ENCODE data around the gene C16orf96.
"Not testable (repeated sequence)": the region's sequence is repeated elsewhere in the genome, so short reads cannot be mapped to it uniquely, and the experiment has no call there.

The C16orf96 gene

DNA sequence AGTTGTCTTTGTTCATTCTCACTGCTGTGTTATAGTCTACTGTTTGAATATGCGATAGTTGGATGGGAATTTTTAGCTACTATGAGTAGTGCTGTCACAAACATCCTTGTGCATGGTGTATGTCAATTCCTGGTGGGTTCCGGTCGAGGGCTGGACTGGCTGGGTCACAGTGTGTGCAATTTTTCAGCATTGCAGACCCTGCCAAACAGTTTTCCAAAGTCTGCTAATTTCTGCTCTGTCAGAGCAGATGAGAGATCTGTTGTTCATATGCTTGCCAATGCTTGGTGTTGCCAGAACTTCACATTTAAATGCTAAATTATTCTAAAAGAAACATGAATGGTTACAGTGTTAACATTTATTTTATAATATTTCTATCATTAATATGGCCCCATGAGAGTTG, 3.6 kb upstream of the C16orf96 start:
- H3K27ac ChIP-seq: no peak overlapping the region
- H3K4me3 ChIP-seq: no peak overlapping the region

DNA sequence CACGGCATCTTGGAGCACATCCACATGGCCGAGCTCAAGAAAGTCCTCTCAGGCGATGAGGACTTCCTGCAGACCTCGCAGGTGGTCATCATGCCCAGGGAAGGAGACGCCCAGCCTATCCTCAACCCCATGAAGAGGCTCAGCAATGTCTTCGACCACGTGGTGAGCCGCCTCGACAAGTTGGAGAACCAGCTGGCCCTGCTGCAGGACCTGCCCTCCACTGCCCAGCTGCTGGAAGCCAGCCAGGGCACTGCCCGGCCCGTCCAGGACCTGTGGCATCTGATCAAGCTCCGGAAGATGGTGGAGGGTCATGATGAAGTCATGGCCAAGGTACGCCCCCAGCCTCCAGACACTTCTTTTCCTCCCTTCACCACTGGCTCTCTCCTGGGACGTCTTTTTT, 440 bp downstream of the C16orf96 start:
- Histone ChIP-seq H3K4me3 (no peak overlapping the region), H3K27ac (no peak overlapping the region)

DNA sequence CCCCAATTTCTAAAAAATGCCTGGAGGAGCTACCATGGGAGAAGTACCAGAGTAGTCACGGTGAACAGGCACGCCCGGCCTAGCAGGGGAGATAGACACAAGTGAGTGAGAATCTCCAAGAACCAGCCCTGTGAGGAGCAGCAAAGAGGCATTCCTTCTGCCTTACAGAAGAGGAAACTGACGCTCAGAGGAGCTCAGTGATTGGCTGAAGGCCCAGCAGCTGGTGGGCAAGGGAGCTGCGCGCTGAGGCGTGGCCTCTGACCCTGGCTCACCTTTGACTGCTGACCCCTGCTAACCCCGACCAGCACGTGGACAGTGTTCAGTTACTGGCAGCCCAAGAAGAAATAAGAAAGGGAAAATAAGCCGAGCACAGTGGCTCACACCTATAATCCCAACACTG, 1.8 kb downstream of the C16orf96 start:
- Histone ChIP-seq H3K27ac (no peak overlapping the region), H3K4me3 (no peak overlapping the region)

DNA sequence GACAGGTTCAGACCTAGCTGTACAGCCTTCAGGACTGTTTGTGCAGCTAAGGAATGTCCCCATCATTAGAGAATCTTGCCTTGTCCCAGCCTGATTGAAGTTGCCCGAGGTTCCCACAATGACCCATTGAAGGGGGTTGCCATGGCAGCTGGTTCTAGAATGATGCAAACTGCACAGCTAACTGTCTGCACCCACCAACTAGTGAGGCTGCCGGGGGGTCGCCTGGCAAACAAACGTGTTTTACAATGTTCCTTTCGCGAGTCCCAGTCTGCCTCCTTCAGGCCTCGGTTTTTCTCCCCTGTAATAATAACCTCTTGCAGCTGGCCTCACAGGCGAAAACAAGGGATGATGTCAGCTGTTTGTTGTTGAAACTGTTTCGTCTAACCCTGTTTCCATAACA, 5.5 kb downstream of the C16orf96 start:
- Histone ChIP-seq H3K4me3 (no peak overlapping the region), H3K27ac (no peak overlapping the region)

DNA sequence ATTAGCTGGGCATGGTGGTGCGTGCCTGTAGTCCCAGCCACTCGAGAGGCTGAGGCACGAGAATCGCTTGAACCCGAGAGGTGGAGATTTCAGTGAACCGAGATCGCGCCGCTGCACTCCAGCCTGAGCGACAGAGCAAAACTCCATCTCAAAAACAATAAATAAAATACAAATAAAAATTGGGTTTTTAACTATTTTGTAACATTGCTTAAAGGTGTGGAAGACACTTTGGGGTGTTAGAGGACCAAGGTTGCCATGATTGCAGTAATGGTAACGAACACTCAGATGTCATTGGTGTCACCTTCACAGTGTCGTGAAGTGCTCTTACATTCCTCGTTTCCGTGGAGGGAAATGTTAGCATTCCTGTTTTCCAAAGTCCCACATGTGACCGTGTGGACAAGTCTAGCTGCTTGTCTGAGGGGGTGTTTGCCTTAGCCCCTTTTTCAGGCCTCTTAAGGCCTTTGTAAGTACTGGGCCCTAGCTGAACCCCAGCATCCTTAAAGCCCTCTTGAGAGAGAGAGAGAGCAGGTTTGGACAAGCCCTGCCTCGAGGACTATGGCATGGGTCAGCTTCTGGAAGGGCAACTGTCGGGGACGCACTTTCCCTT, 8.6 kb downstream of the C16orf96 start:
- Histone ChIP-seq H3K27ac (no peak overlapping the region), H3K4me3 (no peak overlapping the region)

DNA sequence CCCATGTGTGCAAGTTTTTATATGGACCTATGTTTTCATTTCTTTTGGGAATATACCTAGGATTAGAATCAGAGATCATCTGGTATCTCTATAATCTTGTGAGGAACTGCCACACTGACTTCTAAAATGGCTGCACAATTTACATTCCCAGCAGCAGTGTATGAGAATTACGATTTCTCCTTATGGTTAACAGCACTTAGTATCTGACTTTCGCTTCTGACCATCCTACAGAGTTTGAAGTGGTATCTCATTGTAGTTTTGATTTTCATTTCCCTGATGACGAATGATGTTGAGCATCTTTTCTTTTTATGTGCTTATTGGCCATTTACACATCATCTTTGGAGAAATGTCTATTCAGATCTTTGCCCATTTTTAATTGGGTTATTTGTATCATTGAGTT, 10.0 kb downstream of the C16orf96 start:
- H3K4me3 ChIP-seq: no peak overlapping the region
- H3K27ac ChIP-seq: no peak overlapping the region

DNA sequence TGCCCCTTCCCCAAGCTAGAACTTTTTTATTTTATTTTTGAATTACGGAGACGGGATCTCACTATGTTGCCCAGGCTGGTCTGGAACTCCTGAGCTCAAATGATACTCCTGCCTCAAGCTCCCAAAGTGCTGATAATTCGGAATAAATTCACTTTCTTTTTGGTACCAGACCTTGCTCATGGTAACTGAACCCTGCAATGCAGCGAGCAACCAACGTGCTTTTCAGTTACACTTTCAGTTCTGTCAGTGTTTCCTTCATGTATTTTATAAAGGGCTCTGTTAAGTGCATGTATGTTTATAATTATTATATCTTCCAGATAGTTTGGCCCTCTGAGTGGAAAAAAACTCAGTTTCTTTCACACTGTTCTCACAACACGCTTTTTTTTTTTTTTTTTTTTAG, 13.9 kb downstream of the C16orf96 start:
- Histone ChIP-seq H3K4me3 (no peak overlapping the region), H3K27ac (no peak overlapping the region)

DNA sequence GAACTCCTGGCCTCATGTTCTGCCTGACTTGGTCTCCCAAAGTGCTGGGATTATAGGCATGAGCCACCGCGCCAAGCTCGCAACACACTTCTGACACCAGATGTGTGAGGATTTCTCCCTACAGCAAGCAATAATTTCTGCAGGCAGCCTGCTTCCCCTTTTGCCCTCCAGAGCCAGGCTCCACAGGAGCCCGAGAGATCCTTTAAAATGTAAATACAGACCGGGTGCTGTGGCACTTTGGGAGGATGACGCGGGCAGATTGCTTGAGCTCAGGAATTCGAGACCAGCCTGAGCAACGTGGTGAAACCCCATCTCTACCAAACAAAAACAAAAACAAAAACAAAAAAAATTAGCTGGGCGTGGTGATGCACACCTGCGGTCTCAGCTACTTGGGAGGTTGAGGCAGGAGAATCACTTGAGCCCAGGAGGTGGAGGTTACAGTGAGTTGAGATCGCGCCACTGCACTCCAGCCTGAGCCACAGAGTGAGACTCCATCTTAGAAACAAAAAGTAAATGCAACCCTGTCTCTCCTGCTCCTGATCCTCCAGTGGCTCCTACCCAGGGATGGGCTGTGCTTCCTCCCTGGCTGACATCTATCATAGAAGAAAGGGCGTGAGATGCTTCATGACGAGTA, 14.7 kb downstream of the C16orf96 start:
- no peak overlapping the region for H3K4me3 ChIP-seq
- H3K27ac ChIP-seq: no peak overlapping the region

DNA sequence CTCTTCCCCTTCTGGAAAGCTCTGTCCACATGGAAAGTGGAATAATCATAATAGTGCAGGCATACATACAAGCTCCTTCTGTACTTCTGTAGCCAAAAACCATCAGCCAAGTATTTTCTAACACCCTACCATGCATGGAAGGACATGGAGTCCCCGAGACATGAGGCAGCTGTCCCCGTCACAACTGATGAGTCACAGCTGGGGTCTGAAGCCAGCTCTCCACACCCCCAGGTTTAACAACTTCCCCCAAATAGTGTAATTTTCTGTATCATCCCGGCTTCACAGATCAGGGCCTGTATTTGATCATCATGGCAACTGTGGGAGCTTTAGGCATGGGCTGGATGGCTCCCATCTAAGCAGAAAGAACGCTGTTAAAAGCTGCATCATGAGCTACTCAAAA, 16.6 kb downstream of the C16orf96 start:
- Histone ChIP-seq H3K4me3 (no peak overlapping the region), H3K27ac (no peak overlapping the region)

DNA sequence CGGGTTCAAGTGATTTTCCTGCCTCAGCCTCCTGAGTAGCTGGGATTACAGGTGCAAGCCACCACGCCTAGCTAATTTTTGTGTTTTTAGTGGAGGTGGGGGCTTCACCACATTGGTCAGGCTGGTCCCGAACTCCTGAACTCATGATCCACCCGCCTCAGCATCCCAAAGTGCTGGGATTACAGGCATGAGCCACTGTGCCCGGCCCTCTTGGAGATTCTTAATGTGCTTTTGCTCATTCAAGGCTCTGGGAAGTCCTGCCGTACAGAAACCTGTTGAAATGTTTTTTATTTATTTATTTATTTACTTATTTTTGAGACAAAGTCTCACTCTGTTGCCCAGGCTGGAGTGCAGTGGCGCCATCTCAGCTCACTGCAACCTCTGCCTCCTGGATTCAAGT, 17.8 kb downstream of the C16orf96 start:
- H3K27ac ChIP-seq, H3K4me3 ChIP-seq: not testable (repeated sequence)

DNA sequence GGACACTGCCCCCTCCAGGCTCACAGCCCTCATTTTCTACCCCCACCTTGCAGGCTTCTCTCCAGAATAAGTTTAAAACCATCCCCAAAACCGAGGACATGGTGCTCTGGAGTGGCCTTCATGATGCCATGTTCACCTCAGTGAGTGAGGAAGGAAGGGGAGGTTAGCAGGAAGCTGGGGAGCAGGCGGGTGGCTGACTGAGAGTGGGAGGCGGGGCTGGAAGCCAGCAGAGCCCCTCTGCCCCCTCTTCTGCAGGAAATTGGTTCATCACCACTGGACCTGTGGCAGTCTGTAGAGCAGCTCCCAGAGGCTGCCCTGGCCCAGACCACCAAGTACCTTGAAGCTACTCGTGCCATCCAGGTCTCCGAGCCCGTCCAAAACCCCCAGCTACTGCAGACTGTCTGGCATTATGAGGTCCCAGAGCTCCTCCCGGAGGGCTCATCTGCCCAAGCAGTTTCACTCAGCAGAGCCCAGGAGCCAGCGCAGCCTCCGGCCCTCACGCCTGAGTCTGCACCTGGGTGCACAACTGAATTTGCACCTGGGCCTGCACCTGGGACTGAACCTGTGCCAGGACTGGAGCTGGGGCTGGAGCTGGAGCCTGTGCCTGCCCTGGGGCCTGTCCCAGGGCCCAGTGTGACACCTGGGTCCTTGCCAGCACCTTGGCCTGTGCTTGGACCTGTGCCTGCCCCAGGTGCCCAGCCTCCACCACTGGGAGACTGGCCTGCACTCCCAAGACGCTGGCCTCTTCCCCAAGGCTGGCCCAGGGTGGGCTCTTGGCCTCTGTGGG, 19.0 kb downstream of the C16orf96 start:
- Histone ChIP-seq H3K4me3 (no peak overlapping the region), H3K27ac (no peak overlapping the region)

DNA sequence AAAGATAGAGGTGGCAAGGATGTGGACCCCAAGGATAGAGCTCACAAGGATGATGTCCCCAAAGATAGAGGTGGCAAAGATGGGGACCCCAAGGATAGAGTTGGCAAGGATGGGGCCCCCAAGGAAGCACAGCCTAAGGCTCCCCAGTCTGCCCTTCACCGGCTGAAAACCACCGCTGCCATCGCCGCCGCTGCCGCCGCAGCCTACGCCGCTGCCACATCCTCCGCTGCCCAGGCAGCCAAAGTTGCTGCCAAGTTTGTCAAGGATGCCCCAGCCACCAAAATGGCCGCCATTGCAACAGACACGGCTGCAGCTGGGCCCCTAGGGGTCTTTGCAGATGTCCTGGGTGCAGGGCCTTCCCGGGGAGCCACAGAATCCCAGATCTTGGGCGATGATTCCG, 19.9 kb downstream of the C16orf96 start:
- Histone ChIP-seq H3K27ac (no peak overlapping the region), H3K4me3 (no peak overlapping the region)

DNA sequence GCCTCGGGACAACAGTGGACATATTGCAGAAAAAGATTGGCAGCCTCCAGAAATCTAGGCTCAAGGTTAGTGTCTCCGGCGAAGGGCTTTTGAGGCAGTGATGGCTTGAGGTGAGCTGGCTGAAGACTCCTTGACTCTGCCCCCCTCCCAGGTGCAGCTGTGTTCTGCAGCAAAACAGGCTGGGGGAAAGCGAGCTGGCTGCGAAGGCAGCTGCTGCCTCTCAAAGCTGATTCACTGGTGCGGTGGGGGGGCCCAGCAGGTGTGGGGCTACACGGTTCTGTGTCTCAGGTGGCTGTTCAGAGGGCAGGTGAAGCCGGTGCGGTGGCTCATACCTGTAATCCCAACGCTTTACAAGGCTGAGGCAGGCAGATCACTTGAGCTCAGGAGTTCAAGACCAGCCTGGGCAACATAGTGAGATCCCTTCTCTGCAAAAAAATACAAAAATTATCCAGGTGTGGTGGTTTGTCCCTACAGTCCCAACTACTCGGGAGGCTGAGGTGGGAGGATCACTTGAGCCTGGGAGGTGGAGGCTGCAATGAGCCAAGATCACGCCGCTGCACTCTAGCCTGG, 22.9 kb downstream of the C16orf96 start:
- H3K4me3 ChIP-seq: no peak overlapping the region
- H3K27ac ChIP-seq: no peak overlapping the region

DNA sequence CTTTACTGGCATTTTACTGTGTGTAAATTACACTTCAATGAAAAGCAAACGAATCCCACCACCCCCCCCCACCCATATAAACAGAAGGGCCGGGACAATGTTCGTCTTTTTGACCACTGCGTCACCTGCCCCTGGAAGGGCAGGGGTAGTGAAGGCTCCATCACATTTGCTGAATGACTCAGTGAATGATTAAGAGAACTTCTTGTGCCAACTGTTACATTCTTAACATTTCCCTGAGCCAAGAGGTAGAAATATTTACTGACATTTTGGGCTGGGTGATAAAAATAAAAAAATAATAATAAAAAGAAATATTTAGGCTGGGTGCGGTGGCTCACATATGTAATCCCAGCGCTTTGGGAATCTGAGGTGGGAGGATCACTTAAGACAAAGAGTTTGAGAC, 24.1 kb downstream of the C16orf96 start:
- no peak overlapping the region for H3K27ac ChIP-seq
- H3K4me3 ChIP-seq: no peak overlapping the region

DNA sequence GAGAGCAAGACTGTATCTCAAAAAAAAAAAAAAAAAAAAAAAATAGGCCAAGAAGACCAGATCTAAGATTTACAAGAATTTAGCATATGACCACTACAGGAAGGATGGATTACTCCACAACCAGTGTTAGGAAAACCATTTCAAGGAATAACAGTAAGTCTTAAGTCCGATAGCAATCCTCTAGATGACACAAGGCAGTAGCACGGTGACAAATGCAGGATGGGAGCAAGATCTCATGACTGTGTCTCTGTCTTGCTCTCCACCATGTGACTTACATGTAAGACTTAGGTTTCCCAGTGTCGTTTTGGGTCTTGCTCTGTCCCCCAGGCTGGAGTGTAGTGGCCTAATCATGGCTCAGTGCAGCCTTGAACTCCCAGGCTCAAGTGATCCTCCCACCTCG, 27.8 kb downstream of the C16orf96 start:
- H3K27ac ChIP-seq: no peak overlapping the region
- no peak overlapping the region for H3K4me3 ChIP-seq

DNA sequence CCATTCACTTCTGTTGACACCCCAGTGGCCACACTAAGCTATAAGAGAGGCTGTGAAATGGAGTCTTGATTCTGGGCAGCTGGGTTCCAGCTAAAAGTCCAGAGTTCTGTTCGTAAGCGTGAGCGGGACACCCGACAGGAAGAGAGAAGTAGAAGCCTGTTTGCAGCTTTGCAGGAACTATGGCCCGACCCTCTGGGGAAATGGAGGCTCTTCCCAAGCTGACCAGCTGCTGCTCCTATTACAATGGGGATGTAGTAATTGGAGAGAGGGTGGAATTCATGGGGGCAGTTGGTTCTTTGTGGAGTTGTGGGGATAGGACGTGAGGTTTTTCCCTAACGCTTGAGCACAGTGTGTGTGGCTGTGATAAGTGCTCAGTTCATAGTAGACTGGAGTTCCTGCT, 30.2 kb downstream of the C16orf96 start:
- no peak overlapping the region for H3K4me3 ChIP-seq
- no peak overlapping the region for H3K27ac ChIP-seq

DNA sequence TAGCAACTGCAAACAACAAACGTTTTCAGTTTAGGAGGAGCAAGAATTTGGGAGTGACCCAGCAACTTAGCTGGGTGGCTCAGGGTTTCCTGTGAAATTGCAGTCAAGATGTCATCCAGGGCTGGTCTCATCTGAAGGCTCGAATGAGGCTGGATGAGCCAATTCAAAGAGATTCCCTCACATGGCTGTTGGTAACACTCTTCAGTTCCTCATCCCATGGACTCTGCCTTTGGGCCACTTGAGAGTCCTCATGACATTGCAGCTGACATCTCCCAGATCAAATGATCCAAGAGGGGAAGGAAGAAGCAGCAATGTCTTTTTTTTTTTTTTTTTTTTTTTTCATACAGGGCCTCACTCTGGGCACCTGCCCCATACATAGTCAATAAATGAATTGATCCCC, 32.2 kb downstream of the C16orf96 start:
- no peak overlapping the region for H3K27ac ChIP-seq
- no peak overlapping the region for H3K4me3 ChIP-seq

DNA sequence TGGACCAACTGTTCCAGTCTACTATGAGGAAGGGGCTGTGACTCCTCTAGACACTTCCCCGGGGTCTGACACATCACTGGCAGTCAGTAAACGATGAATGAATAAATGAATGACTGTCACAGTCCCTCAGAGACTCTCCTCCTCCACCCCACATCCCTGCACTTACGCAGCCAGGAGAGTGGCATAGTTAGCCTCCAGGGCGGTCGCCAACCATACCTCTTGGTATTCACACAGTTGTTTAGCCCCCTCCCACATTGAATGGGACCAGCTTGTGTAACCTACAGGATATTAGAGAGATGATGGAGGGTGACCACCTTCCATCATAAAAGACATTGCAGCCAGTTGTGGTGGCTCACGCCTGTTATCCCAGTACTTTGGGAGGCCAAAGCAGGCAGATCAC, 32.8 kb downstream of the C16orf96 start:
- no peak overlapping the region for H3K4me3 ChIP-seq
- H3K27ac ChIP-seq: no peak overlapping the region

DNA sequence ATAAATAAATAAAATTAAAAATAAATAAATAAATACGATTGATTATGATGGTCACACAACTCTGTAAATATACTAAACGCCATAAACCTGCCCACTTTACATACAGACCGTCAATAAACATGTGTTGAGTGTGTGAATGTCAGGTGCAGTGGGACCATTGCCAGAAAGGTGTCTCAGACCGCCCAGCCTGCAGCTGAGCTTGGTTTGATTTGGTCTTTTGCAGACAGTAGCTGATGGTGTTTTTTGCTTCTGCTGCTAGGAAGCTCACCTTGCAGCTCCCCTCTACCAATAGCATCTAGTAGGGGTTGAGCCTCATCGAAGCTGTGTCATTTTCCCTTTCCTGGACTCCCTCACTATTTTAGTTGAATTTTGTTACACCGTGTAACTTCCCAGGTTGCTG, 35.1 kb downstream of the C16orf96 start:
- no peak overlapping the region for H3K27ac ChIP-seq
- no peak overlapping the region for H3K4me3 ChIP-seq

DNA sequence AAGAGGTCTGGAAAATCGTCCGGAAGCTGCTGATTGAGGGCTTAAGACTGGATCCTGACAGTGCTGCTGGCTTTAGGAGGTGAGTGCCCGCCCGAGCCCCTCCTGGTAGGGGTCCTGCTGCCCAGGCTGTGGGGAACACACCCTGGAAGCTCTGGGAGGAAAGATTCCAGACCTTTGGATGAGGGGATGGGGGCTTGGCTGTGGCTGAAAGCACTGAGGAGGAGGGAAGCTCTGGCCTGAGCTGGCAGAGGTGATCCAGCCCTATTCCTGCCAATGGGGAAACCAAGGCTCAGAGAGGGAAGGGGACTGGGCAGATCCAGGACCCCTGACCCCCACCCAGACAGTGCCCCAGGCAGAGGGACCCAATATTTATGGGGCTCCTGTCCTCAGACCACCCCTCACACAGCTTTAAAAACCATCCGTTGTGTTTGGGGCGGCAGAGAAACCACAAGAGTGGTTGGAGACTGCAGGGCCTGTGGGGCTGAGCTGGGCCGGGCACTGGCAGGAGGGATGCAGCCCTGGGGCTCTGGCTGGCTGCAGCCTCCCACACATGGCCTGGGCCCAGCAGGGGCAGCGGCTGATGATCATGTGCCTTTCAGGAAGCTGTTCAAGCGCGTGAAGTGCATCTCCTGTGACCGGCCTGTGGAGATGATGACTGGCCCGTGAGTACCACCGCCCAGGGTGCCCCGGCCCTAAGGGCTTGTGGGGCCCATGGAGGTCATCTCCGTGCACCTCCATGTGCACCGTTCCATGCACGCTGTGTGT, 35.7 kb downstream of the C16orf96 start:
- H3K4me3 ChIP-seq: no peak overlapping the region
- no peak overlapping the region for H3K27ac ChIP-seq

Data from skin epidermis (tissue), 12 donors.